ENCODE data around the gene ALKBH2.

ALKBH2 gene

DNA sequence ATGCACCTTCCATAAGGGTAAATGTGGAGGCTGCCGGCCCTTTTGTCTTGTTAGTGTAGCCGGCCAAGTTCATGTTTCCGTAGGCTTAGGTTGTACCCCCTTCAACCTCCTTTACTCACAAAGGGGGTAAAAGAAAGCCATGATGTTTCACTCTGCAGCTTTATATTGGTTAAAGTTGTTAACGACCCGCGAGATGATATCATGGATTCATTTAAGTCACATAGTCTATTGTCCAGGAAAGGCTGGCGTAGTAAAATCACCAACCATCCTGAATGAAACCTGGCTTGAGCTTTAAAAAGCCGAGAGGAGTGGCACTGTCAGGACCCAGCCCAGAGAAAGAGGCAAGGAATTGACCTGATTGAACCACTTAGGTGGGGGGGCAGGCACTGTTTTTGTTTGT lies 5.4 kb upstream of the ALKBH2 start:
- Histone ChIP-seq H3F3A (ENCODE audit: control insufficient read depth, insufficient read depth) (peaks cover 3% of the 10 kb centered on the region; the same call in 1 of the 2 replicates), H3K27ac (ENCODE audit: low read depth, low read length) (no peak overlapping the region), H3K4me3 (ENCODE audit: low read length) (peak overlapping the region; percentile 97), H3K9me2 (replicated peaks; ENCODE audit: control insufficient read depth, low read length) (no peaks in the 10 kb centered on the region), H3K36me3 (ENCODE audit: control insufficient read depth, low read length) (peaks cover 51% of the 10 kb centered on the region), H3K79me2 (ENCODE audit: control insufficient read depth, low read length) (peaks cover 23% of the 10 kb centered on the region), H3K4me2 (ENCODE audit: low read length) (peak overlapping the region; percentile 93), H3K9me3 (ENCODE audit: control insufficient read depth, insufficient read depth, low read length) (no peaks in the 10 kb centered on the region), H3K27me3 (ENCODE audit: control insufficient read depth, low read length) (no peaks in the 10 kb centered on the region), H4K20me1 (ENCODE audit: control insufficient read depth, insufficient read depth, low read depth, low read length) (peaks cover 11% of the 10 kb centered on the region; the same call in 1 of the 2 replicates), H3K4me1 (ENCODE audit: control insufficient read depth, low read length) (peaks cover 24% of the 10 kb centered on the region)
- no peak for TF ChIP-seq EZH2phosphoT487 (IDR thresholded peaks at IDR 0.05; ENCODE audit: borderline replicate concordance, low read length)
- TF ChIP-seq, protein P1, sequence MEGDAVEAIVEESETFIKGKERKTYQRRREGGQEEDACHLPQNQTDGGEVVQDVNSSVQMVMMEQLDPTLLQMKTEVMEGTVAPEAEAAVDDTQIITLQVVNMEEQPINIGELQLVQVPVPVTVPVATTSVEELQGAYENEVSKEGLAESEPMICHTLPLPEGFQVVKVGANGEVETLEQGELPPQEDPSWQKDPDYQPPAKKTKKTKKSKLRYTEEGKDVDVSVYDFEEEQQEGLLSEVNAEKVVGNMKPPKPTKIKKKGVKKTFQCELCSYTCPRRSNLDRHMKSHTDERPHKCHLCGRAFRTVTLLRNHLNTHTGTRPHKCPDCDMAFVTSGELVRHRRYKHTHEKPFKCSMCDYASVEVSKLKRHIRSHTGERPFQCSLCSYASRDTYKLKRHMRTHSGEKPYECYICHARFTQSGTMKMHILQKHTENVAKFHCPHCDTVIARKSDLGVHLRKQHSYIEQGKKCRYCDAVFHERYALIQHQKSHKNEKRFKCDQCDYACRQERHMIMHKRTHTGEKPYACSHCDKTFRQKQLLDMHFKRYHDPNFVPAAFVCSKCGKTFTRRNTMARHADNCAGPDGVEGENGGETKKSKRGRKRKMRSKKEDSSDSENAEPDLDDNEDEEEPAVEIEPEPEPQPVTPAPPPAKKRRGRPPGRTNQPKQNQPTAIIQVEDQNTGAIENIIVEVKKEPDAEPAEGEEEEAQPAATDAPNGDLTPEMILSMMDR (IDR thresholded peaks at IDR 0.05; ENCODE audit: low read depth, low read length, poor library complexity, severe bottlenecking), result no peak

DNA sequence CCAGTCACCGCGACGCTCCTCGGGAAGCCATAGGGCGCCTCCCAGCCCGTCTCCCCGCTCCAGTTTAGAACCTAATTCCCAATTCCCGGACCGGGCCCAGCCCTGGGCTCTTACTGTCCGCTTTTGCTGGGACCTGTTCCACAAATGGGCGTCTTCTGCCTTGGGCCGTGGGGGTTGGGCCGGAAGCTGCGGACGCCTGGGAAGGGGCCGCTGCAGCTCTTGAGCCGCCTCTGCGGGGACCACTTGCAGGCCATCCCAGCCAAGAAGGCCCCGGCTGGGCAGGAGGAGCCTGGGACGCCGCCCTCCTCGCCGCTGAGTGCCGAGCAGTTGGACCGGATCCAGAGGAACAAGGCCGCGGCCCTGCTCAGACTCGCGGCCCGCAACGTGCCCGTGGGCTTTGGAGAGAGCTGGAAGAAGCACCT lies 4.9 kb upstream of the ALKBH2 start:
- H3F3A ChIP-seq (ENCODE audit: control insufficient read depth, insufficient read depth), result peaks cover 3% of the 10 kb centered on the region; the same call in 1 of the 2 replicates
- peaks cover 27% of the 10 kb centered on the region for H3K4me1 ChIP-seq (ENCODE audit: control insufficient read depth, low read length)
- TF ChIP-seq EZH2phosphoT487 (IDR thresholded peaks at IDR 0.05; ENCODE audit: borderline replicate concordance, low read length), result no peak
- TF ChIP-seq, protein P1 (IDR thresholded peaks at IDR 0.05; ENCODE audit: low read depth, low read length, poor library complexity, severe bottlenecking), result no peak
- no peaks in the 10 kb centered on the region for H3K9me3 ChIP-seq (ENCODE audit: control insufficient read depth, insufficient read depth, low read length)
- no peaks in the 10 kb centered on the region for H3K27me3 ChIP-seq (ENCODE audit: control insufficient read depth, low read length)
- peak overlapping the region; percentile 93 for H3K4me2 ChIP-seq (ENCODE audit: low read length)
- peak overlapping the region; percentile 97 for H3K4me3 ChIP-seq (ENCODE audit: low read length)
- no peaks in the 10 kb centered on the region for H3K9me2 ChIP-seq (replicated peaks; ENCODE audit: control insufficient read depth, low read length)
- H3K36me3 ChIP-seq (ENCODE audit: control insufficient read depth, low read length), result peaks cover 46% of the 10 kb centered on the region
- peaks cover 11% of the 10 kb centered on the region; the same call in 1 of the 2 replicates for H4K20me1 ChIP-seq (ENCODE audit: control insufficient read depth, insufficient read depth, low read depth, low read length)
- peaks cover 24% of the 10 kb centered on the region for H3K79me2 ChIP-seq (ENCODE audit: control insufficient read depth, low read length)
- H3K27ac ChIP-seq (ENCODE audit: low read depth, low read length), result no peak overlapping the region

DNA sequence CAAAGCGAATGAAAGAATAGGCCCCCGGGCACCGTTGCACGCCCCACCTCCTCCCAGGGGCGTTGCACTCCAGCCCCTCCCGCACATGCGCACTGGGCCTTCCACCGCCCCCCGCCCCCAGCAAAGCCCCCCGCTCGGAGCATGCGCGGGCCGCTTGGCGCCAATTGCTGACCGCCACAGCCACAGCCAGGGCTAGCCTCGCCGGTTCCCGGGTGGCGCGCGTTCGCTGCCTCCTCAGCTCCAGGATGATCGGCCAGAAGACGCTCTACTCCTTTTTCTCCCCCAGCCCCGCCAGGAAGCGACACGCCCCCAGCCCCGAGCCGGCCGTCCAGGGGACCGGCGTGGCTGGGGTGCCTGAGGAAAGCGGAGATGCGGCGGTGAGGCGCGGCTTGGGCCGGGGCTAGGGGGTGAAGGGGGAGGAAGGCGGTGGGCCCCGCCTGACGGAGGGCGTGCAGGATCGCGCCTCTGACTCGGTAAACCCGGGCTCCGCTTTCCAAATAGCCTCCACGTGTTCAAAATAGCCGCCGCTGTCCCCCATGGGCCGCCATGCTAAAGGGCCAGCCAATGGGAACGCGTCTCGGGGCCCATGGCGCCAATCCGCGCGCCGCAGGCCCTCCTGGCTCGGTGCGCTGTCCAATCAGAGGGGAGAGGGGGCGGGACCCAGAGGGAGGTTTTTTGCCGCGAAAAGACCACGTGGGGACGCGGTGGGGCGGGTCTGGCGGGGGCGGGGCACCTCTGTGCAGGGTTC lies 4.3 kb upstream of the ALKBH2 start, which contains the start of gene UNG:
Gene UNG (plus strand): TSS at position 163 of the 748 bp plus-strand sequence. CDS start 83 bp downstream, at position 246.
- H3K9me2 ChIP-seq (replicated peaks; ENCODE audit: control insufficient read depth, low read length), result no peaks in the 10 kb centered on the region
- TF ChIP-seq, protein P1 (IDR thresholded peaks at IDR 0.05; ENCODE audit: low read depth, low read length, poor library complexity, severe bottlenecking), result no peak
- TF ChIP-seq EZH2phosphoT487 (IDR thresholded peaks at IDR 0.05; ENCODE audit: borderline replicate concordance, low read length), result no peak
- peaks cover 33% of the 10 kb centered on the region for H3K4me1 ChIP-seq (ENCODE audit: control insufficient read depth, low read length)
- H4K20me1 ChIP-seq (ENCODE audit: control insufficient read depth, insufficient read depth, low read depth, low read length), result peaks cover 11% of the 10 kb centered on the region; the same call in 1 of the 2 replicates
- peaks cover 3% of the 10 kb centered on the region; the same call in 1 of the 2 replicates for H3F3A ChIP-seq (ENCODE audit: control insufficient read depth, insufficient read depth)
- H3K4me2 ChIP-seq (ENCODE audit: low read length), result peak within 1 kb of the TSS; percentile 93
- no peaks in the 10 kb centered on the region for H3K9me3 ChIP-seq (ENCODE audit: control insufficient read depth, insufficient read depth, low read length)
- peaks cover 42% of the 10 kb centered on the region for H3K36me3 ChIP-seq (ENCODE audit: control insufficient read depth, low read length)
- H3K79me2 ChIP-seq (ENCODE audit: control insufficient read depth, low read length), result peaks cover 30% of the 10 kb centered on the region
- H3K4me3 ChIP-seq (ENCODE audit: low read length), result peak within 1 kb of the TSS; percentile 97
- H3K27ac ChIP-seq (ENCODE audit: low read depth, low read length), result peak within 1 kb of the TSS; percentile 72
- H3K27me3 ChIP-seq (ENCODE audit: control insufficient read depth, low read length), result no peaks in the 10 kb centered on the region
